Activated T-helper 1 cell treated with anti-CD3 and anti-CD28 coated beads, Interleukin-2, amount 50 U/mL, for 16 hours (primary cell): ENCODE data around the gene CCDC9B.

Experiments used
- DNase-seq, 2 donors: peaks; one replicate each; pipeline ENCODE4 v3.0.0-alpha.2; 2020; ENCODE audit warnings: low read depth in 1 of 2, low spot score in 1 of 2

Gene CCDC9B

GRCh38 chr15:40310001-40310959 lies 30.5 kb downstream of the CCDC9B start:
- peak in 1 of 2 donors; percentile 47 for DNase-seq

GRCh38 chr15:40309344-40309862 lies 31.3 kb downstream of the CCDC9B start:
- DNase-seq, result no peak

- DNase-seq, result peak; percentile 44 to 49
These were observed 33.1 kb downstream of the CCDC9B start, which contains the start of gene PLCB2 for GRCh38 chr15:40307421-40308211. TSS of gene PLCB2 (minus strand) at chr15:40307935. CDS start at chr15:40307672, 263 bp downstream.

DNA sequence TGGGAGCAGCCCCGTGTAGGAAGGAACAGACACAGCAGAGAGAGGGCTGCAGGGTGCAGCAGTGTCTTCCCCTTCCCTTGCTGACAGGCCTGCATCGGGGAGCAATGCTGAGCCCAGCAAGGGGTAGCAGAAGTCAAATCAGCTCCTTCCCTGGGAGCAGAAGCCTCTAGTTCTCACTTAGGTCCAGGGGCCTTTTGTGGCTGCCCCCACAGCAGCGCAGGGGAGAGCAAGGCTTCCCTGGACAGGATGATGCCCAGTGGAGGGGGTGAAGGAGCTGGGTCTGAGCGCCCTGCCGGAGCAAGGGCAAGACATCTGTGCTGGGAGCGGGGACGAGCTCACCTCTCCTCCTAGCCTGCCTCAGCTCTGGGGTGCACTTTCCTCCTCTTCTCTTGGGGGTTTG lies 33.8 kb downstream of the CCDC9B start:
- no peak for DNase-seq

- DNase-seq, result no peak
These were observed 34.4 kb downstream of the CCDC9B start for GRCh38 chr15:40306371-40306770.

DNA sequence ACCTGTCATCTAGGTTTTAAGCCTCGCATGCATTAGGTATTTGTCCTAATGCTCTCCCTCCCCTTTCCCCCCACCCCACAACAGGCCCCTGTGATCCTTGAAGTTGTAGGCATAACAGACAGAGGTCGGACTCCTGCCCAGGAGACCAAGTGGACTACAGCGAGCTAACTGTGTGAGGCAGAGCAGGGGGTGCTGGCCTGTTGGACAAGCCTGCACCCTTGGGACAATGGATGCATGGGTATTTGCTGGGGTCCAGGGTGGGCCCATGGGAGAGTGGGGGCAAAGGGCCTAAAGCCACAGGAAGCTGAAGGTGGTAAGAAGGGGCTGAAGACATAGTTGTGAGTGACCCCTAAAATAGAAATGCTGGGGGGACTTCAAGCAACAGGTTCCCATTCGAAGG lies 35.5 kb downstream of the CCDC9B start:
- no peak for DNase-seq

- DNase-seq, result no peak
These were observed 37.2 kb downstream of the CCDC9B start for GRCh38 chr15:40303576-40303975.

GRCh38 chr15:40302981-40303380 lies 37.8 kb downstream of the CCDC9B start:
- DNase-seq, result no peak

DNA sequence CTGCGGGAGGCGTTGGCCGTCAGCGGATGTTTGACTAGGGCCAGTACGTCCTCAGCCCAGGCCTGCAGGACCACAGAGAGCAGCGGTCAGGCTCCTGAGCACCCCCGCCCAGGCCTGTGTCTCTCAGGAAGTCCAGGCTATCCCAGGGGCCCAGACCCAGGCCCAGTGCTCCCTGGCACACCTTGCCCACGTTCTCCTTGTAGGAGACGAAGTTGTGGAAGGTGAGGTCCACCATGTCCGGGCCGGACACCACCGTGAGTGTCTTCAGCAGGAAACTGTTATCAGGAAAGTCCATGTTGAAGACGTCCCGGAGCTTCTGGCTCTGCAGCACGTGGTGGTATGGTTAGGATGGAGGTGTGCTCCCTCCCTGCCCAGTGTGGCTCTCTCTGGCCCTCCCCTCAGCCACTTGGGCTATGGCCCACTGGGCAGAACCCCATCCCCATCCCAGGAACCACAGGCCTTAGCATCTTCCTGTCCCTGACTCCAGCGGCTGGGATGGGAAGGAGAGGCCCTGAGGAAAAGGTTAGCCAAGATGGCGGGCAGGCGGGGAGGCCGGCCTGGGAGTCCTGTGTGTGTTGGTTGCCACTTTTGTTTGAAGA lies 38.4 kb downstream of the CCDC9B start:
- DNase-seq, result no peak

DNA sequence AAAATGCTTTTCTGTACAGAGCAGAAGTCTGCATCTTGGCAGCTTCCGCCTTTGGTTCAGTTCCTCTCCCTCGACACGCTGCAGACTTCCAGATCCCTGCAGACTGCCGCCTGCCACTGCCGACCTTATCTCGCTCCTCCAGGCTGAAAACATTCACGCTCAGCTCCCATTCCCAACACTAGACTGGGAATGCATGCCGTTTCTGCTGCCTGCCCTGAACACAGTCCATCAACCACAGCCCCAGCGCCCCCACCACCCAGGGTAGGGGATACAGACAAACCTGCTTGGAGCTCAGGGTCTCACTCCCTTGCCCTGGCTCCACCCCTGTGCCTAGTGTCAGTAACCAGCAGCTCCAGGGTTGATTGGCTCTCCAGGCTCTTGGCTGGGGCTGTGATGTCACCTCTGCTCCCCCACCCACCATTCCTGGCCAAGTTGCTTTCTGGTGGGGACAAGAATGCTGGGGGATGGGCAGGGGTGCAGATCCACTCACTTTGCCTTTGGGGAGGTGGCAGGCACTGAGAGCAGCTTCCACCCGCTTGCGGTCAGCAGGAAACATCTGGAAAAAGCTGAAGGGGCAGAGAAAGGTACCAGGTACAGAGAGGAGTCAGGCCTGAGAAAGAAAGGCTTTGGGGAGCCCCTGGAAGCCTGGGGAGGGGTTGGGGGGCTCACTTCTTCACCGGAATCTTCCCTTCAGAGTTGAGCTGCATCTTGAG lies 39.1 kb downstream of the CCDC9B start:
- DNase-seq, result no peak

DNA sequence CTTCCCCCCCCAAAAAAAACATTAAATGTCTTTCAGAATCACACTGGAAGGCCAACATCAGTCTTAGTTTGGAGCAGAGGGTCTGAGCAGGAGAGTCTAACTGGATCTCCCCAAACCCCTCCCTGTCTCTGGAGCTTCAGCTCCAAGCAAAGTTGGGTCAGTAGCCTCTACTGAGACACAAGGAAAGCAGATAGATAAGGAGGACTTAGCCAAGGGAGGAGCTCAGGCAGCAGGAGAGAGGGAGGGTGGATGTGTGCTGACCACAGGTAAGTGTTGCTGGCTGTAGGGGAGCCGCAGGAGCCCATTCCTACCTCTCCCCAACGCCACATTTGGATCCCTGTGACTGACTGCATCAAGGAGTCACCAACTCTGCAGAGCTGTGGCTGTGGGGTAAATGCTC lies 40.0 kb downstream of the CCDC9B start:
- no peak for DNase-seq

DNA sequence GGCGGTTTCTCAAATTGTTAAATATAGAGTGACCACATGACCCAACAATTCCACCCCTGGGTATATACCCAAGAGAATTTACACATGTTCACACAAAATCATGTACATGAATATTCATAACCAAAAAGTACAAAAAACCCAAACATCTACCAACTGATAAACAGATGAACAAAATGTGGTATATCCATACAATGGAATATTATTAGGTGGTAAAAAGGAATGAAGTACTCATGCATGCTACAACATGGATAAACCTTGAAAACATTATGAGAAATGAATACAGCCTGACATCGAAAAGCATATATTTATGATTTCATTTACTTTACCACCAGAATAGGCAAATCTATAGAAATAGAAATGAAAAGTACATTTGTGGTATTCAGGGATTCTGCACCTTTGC lies 40.4 kb downstream of the CCDC9B start:
- no peak for DNase-seq

DNA sequence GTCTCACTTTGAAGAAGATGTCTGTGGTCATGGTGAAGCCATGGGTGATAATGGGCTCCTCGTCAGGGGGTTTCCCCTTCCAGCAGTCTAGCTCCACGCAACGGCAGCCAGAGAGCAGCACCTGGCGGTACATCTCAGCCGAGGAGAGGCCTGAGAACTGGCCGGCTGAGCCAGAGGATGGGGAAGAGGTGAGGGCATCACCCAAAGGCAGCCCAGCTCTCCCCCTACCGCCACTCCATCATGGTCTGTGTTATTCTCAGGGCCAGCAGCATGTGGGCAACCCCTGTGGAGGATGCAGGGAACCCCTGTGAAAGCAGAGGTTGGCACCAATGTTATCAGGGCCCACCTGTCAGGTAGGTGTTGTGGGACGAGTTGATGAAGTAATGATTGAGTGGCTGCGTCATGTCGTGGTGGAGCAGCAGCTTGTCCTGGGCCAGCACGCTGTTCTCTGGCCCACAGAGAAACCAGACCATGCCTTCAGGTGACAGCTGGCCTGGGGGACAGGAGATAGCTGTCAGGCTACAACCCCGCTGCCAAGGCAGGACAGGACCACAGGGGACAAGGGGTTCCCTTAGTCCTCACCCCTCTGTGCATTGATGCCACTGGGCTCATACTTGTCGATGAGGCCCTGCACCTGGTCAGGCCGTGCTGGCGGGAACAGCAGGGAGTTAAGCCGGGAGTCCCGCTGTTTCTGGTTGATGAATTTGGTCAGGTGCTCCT lies 42.4 kb downstream of the CCDC9B start:
- DNase-seq, result no peak

DNA sequence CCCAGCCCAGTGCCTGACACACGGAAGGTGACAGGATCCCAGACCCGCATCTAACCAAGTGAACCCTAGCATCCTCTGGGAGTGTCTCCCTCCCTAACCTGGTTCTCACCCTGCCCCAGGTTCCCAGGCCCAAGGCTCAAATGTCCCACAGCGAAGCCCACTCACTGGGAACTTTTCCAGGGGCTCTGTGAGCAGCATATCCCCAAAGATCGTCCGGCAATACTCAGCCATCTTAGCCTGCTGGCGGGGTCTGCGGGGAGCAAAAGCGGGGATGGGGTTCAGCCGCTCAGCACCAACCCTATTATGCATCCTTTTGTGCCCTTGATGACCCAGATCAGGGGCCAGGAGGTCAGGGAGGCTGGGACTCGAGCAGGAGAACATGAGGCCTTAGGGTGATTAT lies 43.4 kb downstream of the CCDC9B start:
- no peak for DNase-seq

DNA sequence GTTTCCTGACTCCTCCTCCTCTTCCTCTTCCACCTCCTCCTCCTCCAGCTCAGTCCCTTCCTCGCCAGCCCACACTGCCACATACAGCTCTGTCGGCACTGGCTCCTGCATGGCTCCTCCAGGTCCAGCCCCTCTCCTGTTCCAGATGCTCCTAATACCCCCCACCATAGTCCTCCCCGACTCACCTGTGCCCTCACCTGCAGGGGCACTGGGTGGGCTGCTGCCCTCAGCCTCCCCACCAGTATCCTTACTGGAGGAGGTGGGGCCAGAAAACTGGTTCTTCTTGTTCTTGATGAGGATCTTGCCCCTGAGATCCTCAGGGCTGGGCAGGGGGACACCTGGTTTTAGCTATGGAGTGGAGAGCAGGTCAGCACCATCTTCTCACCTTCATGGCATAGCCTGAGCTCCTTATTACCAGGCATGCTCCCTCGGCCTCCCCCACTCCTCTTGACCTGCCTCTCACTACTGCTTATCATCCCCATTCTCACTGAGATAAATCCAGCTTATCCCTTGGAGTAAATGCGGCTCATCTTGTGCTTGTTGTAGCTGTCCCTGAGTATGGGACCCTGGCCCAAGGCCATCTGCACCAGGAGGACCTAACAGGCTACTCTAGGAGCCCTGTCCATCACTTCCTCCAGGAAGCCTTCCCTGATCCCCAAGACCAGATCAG lies 44.0 kb downstream of the CCDC9B start:
- no peak for DNase-seq

DNA sequence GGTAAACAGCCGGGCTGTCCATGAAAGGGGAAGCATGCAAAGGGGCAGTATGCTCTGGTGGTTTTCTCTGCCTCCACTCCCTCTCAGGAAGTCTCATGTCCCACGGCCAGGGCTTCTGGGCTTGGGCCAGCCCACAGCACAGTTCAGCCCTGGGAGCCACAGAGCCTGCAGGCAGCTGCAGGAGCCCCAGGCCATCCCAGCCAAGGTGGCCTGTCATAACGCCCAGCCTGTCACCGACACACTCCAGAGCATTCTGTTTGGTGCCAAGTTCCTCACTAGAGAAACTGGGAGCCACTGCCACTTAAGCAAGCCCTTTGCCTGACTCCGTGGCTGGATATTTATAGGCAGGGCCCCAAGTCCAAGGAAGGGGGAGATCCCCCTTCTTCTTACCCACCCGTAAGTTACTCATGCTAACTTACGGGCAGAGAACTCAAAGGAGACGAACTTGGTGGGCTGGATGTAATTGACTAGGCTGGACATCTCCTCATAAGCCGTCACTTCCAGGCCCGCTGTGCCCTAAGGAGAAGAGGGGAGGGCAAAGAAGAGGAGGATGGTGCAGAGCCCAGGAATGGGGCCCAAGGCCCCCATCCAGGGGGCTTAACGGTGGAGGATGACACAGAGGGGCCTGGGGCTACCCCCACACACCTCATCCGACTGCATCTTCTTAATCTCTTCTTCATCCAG lies 44.7 kb downstream of the CCDC9B start:
- DNase-seq, result no peak

DNA sequence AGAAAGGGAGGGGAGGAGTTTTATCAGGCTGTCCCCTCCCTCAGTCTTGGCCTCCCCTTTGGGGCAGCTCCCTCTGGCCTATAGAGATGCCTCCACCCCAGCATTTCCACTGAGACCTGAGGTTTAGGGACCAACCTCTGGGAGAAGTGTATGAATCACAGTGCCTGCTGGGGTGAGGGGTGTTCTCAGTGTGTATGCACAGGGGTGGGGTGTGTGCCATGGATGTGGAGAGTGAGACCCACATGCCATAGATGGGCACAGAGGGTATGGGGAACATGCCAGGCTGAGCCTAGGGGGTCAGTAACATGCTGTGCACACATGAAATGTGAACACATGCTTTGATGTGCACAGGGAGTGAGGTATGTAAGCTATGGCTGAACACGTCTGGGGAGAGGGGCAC lies 45.4 kb downstream of the CCDC9B start:
- DNase-seq, result no peak

DNA sequence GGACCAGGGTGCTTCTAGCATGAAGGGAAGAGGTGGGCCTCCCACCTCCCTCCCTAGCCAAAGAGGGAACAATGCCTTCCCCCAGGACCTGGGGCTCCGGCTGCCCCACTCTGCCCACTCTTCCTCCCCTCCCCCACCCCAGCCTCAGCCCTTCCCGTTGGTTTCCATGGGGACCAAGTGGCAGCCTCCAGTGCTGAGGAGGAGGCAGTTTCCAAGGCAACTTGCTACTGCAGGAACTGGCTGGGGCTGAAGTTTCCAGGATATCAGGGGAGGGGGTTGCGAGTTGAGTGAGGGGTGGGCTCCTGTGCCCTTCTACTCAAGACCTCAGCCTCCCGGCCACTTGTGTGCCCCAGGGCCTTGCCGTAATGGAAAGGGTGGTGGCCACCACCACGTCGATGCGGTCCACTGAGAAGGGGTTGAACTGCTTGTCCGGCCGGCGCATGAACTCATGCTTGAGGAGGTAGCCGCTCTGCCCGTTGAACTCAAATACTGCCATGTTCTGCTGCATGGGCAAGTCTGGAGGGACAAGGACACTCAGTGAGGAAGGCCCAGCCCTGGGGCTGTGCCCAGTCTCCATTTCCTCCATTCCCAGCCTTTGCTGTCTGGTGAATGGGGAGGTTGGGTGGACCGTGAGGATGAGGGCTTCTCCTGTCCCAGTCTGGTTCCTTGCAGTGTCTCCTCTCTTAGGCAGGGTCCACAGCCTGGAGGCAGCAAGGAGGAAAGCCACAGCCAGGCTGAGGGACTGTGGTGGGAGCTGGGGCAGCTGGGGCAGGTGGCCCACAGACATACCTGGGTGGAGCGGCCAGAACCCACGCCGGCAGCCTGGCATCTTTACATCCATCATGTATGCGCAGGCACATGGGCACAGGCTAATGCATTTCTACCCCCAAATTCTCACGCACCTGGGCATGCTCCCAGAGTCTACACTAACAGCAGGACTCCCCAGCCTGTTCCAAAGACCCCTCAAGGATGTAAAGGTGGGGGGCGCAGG lies 46.5 kb downstream of the CCDC9B start:
- no peak for DNase-seq
